Measurements from ENCODE around the gene SNRPE. TPM values are rescaled to one million over a fixed set of nuclear protein-coding genes. Genes with fewer than 3 reads are reported as not detected.

The SNRPE gene
- total RNA-seq, 4 donors from 2014 or later = 19.8 to 66.6 (median 24.6) TPM

GRCh38 chr1:203911806-203912205, 50.4 kb downstream of the SNRPE start:
- Histone ChIP-seq H3K4me3 (no peak overlapping the region), H3K36me3 (no peaks in the 10 kb centered on the region), H3K4me1 (no peaks in the 10 kb centered on the region), H3K27ac (no peak overlapping the region), H3K9me3 (no peaks in the 10 kb centered on the region), H3K27me3 (no peaks in the 10 kb centered on the region)
- no peak for DNase-seq
- TF ChIP-seq CTCF (IDR thresholded peaks at IDR 0.05) = no peak
- TF ChIP-seq POLR2A (IDR thresholded peaks at IDR 0.05) = no peak

GRCh38 chr1:203913073-203913521, 51.7 kb downstream of the SNRPE start:
- H3K36me3 ChIP-seq = no peaks in the 10 kb centered on the region
- H3K4me3 ChIP-seq = no peak overlapping the region
- no peak overlapping the region for H3K27ac ChIP-seq
- DNase-seq = no peak
- H3K9me3 ChIP-seq = no peaks in the 10 kb centered on the region
- H3K4me1 ChIP-seq = no peaks in the 10 kb centered on the region
- TF ChIP-seq CTCF (IDR thresholded peaks at IDR 0.05) (no peak), POLR2A (IDR thresholded peaks at IDR 0.05) (no peak)
- no peaks in the 10 kb centered on the region for H3K27me3 ChIP-seq

- Histone ChIP-seq H3K27me3 (no peaks in the 10 kb centered on the region), H3K36me3 (no peaks in the 10 kb centered on the region), H3K9me3 (no peaks in the 10 kb centered on the region), H3K27ac (no peak overlapping the region), H3K4me1 (no peaks in the 10 kb centered on the region), H3K4me3 (no peak overlapping the region)
- DNase-seq = no peak
- TF ChIP-seq CTCF (IDR thresholded peaks at IDR 0.05) (no peak), POLR2A (IDR thresholded peaks at IDR 0.05) (no peak)
These were observed 52.9 kb downstream of the SNRPE start for GRCh38 chr1:203914292-203914691.

GRCh38 chr1:203915811-203916210, 54.4 kb downstream of the SNRPE start:
- Histone ChIP-seq H3K4me3 (no peak overlapping the region), H3K27me3 (no peaks in the 10 kb centered on the region), H3K4me1 (no peaks in the 10 kb centered on the region), H3K36me3 (no peaks in the 10 kb centered on the region), H3K27ac (no peak overlapping the region), H3K9me3 (no peaks in the 10 kb centered on the region)
- TF ChIP-seq CTCF (IDR thresholded peaks at IDR 0.05) = no peak
- no peak for TF ChIP-seq POLR2A (IDR thresholded peaks at IDR 0.05)
- no peak for DNase-seq

GRCh38 chr1:203916756-203917155, 55.4 kb downstream of the SNRPE start:
- Histone ChIP-seq H3K9me3 (no peaks in the 10 kb centered on the region), H3K27ac (no peak overlapping the region), H3K27me3 (no peaks in the 10 kb centered on the region), H3K4me3 (no peak overlapping the region), H3K36me3 (no peaks in the 10 kb centered on the region), H3K4me1 (no peaks in the 10 kb centered on the region)
- no peak for TF ChIP-seq CTCF (IDR thresholded peaks at IDR 0.05)
- TF ChIP-seq POLR2A (IDR thresholded peaks at IDR 0.05) = no peak
- no peak for DNase-seq

Small RNAs within 50 kb of the gene (small RNA-seq; reads per million reads assigned to genes)
- 0 reads per million in 2 donors for gene HSPE1P6

Other genes with a start within 250 kb of the SNRPE start
- 10 to 100 TPM; 36.3 to 78.4 (median 59.7) TPM for gene ATP2B4, start 234.8 kb upstream of the SNRPE start, total RNA-seq
- gene LAX1, start 96.4 kb upstream of the SNRPE start, total RNA-seq = 1 to 10 TPM; 1.6 to 9.9 (median 2.7) TPM
- gene ZBED6, start 66.0 kb upstream of the SNRPE start, total RNA-seq = 10 to 100 TPM; 30.1 to 45.2 (median 38.2) TPM
- gene ZC3H11A, start 66.0 kb upstream of the SNRPE start, total RNA-seq = 100 to 1,000 TPM in 2 of 4 donors, 10 to 100 TPM in 2; 78.2 to 122 (median 101) TPM
- gene SOX13, start 211.5 kb downstream of the SNRPE start, total RNA-seq = 10 to 100 TPM; 42.1 to 80.3 (median 59.0) TPM